K562 (cell line): Measurements from ENCODE around the gene CYYR1. TPM values are rescaled to one million over a fixed set of nuclear protein-coding genes. Genes with fewer than 3 reads are reported as not detected.

Experiments used
- CHD2 ChIP-seq: IDR thresholded peaks from 2 replicates; pipeline ENCODE4 v1.6.1; 2011; ENCODE audit warnings: low read depth, low read length
- COPS2 ChIP-seq: fragments of 450-650 bp; conservative IDR thresholded peaks from 2 replicates; pipeline ENCODE4 v1.6.1; 2016; ENCODE audit warnings: mild to moderate bottlenecking, moderate library complexity
- GATAD2A ChIP-seq: fragments of 450-650 bp; IDR thresholded peaks from 2 replicates; pipeline ENCODE4 v1.6.1; 2017
- GATAD2B ChIP-seq: fragments of 450-650 bp; IDR thresholded peaks from 2 replicates; pipeline ENCODE4 v1.6.1; 2017; ENCODE audit warnings: mild to moderate bottlenecking, borderline replicate concordance
- GMEB1 ChIP-seq: fragments of 250-450 bp; sonication (Bioruptor Pico); IDR thresholded peaks from 2 replicates; pipeline ENCODE4 v1.4.0; 2020; ENCODE audit warnings: mild to moderate bottlenecking
- POLR2AphosphoS5 ChIP-seq: IDR thresholded peaks from 2 replicates; pipeline ENCODE4 v1.6.1; 2011; ENCODE audit warnings: mild to moderate bottlenecking, low read depth, low read length, moderate library complexity; ENCODE audit not compliant: control insufficient read depth, insufficient read depth
- TAF15 ChIP-seq: fragments of 200-400 bp; formaldehyde crosslinking; IDR thresholded peaks from 2 replicates; pipeline ENCODE4 v1.6.1; 2017; ENCODE audit warnings: mild to moderate bottlenecking, low read depth, low read length, moderate library complexity
- TARDBP ChIP-seq: fragments of 450-650 bp; IDR thresholded peaks from 2 replicates; pipeline ENCODE4 v1.6.1; 2016
- YBX1 ChIP-seq: fragments of 450-650 bp; IDR thresholded peaks from 2 replicates; pipeline ENCODE4 v1.7.1; 2016; ENCODE audit warnings: mild to moderate bottlenecking
- ZNF197 ChIP-seq: fragments of 200-800 bp; sonication (Bioruptor generic); IDR thresholded peaks from 2 replicates; pipeline ENCODE4 v1.6.1; 2016; ENCODE audit warnings: low read depth, missing genetic modification characterization, missing compliant biosample characterization
- ZNF212 ChIP-seq: fragments of 450-650 bp; formaldehyde crosslinking; IDR thresholded peaks from 2 replicates; pipeline ENCODE4 v1.4.0; 2020; ENCODE audit warnings: mild to moderate bottlenecking
- polyA plus RNA-seq, 8 experiments: library from polyadenylated mRNA; depleted of rRNA in 4 of 8; stranded (reverse) in 5 of 8; unstranded in 3 of 8; fragments of >200 nt; fragmentation: Nextera tagmentation in 2 of 8; fragmentation: Illumina TruSeq in 1 of 8; extraction: Ambion mirVana in 2 of 8; extraction: Trizol in 1 of 8; gene quantifications; 2 replicates each; pipeline versions ENCODE4 v1.2.1 to v1.2.3, GENCODE V29; 2011 to 2014; ENCODE audit warnings: inconsistent platforms in 1 of 8, missing spikeins in 1 of 8
- total RNA-seq, 7 experiments: library from RNA; depleted of rRNA in 6 of 7; stranded (reverse); fragments of >200 nt in 6 of 7; fragmentation: Illumina TruSeq in 2 of 7; extraction: Trizol in 2 of 7; gene quantifications; 2 replicates each; pipeline versions ENCODE4 v1.2.1 to v1.2.3, GENCODE V29; 2011 to 2021; ENCODE audit warnings: low replicate concordance in 1 of 7
- TF ChIP-seq, protein P1 (sequence below): sonication (generic); formaldehyde crosslinking; IDR thresholded peaks from 2 replicates; pipeline ENCODE4 v1.8.1; 2023; ENCODE audit warnings: missing genetic modification reagents, mild to moderate bottlenecking, borderline replicate concordance

CYYR1 gene
- total and polyA plus RNA-seq, 9 of the 15 experiments (the other 6 are each of a cell fraction or from before 2014, with no cell fraction given): not detected

DNA sequence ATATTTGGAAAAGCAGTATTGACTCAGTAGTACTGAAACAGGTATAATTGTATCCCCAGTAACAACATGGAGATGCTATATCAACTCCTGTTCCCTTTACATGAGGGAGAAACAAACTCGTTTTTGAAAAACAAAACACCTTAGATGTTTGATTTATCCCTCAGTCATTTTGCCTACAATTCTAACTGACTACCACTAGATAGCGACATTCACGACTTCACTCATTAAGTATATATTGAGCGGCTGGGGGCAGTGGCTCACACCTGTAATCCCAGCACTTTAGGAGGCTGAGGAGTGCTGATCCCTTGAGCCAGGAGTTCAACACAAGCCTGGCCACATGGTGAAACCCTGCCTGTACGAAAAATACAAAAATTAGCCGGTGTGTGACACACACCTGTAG lies 83.3 kb downstream of the CYYR1 start (continued):
- no peak for TF ChIP-seq GMEB1 (CRISPR knock-in tag)
- TF ChIP-seq YBX1: no peak
- no peak for TF ChIP-seq TARDBP
- no peak for TF ChIP-seq POLR2AphosphoS5
- no peak for TF ChIP-seq COPS2
- no peak for TF ChIP-seq GATAD2A
- no peak for TF ChIP-seq ZNF197 (CRISPR knock-in tag)
- TF ChIP-seq TAF15: no peak
- TF ChIP-seq, protein P1, sequence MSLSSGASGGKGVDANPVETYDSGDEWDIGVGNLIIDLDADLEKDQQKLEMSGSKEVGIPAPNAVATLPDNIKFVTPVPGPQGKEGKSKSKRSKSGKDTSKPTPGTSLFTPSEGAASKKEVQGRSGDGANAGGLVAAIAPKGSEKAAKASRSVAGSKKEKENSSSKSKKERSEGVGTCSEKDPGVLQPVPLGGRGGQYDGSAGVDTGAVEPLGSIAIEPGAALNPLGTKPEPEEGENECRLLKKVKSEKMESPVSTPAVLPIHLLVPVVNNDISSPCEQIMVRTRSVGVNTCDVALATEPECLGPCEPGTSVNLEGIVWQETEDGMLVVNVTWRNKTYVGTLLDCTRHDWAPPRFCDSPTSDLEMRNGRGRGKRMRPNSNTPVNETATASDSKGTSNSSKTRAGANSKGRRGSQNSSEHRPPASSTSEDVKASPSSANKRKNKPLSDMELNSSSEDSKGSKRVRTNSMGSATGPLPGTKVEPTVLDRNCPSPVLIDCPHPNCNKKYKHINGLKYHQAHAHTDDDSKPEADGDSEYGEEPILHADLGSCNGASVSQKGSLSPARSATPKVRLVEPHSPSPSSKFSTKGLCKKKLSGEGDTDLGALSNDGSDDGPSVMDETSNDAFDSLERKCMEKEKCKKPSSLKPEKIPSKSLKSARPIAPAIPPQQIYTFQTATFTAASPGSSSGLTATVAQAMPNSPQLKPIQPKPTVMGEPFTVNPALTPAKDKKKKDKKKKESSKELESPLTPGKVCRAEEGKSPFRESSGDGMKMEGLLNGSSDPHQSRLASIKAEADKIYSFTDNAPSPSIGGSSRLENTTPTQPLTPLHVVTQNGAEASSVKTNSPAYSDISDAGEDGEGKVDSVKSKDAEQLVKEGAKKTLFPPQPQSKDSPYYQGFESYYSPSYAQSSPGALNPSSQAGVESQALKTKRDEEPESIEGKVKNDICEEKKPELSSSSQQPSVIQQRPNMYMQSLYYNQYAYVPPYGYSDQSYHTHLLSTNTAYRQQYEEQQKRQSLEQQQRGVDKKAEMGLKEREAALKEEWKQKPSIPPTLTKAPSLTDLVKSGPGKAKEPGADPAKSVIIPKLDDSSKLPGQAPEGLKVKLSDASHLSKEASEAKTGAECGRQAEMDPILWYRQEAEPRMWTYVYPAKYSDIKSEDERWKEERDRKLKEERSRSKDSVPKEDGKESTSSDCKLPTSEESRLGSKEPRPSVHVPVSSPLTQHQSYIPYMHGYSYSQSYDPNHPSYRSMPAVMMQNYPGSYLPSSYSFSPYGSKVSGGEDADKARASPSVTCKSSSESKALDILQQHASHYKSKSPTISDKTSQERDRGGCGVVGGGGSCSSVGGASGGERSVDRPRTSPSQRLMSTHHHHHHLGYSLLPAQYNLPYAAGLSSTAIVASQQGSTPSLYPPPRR (CRISPR knock-in tag): no peak
- no peak for TF ChIP-seq CHD2
- no peak for TF ChIP-seq ZNF212 (CRISPR knock-in tag)
- no peak for TF ChIP-seq GATAD2B
- TF ChIP-seq, all 486 proteins: peak for 0
